ENCODE measurements around the gene SMYD2.

GRCh38 chr1:214337015-214337414 lies 56.1 kb downstream of the SMYD2 start:
- TF ChIP-seq POLR2AphosphoS5 (IDR thresholded peaks at IDR 0.05; ENCODE audit: insufficient read depth in 1 of 2, low read depth in 1 of 2) (no peak), POLR2A (IDR thresholded peaks at IDR 0.05) (no peak), CTCF (IDR thresholded peaks at IDR 0.05) (no peak)
